SHP77 (cell line): ENCODE results near the gene GTF2H4.

Experiments
- DNase-seq, 2 experiments: peaks; one replicate each; lab custom pipeline; 2025; lab: John Stamatoyannopoulos, UW

GTF2H4 gene

DNA sequence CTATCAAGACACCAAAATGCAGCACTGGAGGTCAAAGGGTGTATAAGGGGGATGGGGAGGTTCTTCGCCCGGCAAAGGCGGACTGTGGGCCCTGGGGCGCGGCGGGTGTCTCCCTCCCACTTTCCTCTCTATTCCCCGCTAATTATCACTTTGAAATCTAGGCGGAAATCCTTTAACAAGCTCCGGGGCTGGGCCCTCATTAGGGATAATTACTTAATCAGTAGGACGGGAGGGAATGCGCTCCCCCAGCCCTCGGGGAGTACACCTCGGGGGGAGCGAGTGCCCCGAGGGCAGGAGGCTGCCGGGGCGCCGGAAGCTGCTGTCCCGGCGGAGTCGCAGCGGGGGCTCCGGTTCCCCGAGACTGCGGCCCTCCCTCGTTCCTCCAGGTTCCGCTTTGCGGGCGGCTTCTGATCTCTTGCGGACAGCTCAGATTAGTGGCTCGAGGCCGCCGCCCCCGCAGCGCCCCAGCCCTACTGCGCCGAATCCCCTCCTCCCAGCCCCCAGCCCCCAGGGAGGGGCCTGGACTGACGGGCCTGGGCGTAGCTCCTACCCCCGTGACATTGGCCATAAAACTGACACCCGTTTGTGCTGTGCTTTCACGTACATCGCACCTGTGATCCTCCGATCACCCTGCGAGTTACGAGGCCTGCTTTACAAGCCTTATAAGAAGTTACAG is 47.5 kb downstream of the GTF2H4 start:
- DNase-seq = no peak

- no peak for DNase-seq
Observed at GRCh38 chr6:30957716-30958115, 49.7 kb downstream of the GTF2H4 start.

DNA sequence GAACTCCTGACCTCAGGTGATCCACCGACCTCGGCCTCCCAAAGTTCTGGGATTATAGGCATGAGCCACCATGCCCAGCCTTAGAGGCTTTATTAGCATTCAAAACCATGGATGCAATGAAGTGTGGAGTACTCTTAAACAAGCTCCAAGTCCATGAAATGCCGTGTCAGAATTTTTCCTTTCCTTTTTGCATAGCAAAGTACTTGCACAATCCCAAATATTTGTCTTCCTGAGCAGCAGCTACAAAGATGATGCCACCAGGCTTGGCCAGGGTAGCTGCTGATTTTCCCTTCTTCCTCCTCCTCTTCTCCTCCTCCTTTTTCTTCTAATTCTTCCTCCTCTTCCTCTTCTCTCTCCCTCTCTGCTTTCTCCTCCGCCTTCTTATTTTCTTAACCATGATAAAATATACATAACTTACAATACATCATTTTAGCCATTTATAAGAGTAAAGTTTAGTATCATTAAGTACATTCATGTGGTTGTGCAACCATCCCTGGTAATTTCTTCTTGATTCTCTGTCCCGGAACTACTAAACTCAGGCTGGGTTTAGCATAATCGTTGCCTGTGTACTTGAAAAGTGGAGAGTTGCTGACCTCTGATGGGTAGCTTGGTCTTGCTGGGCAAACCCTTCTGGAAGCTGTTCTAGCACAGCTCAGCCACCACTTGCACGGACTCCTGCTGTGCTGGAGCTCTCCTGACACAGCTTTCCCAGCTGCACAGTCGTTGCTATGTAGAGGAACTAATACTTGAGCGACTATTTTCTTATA is 53.1 kb downstream of the GTF2H4 start:
- DNase-seq = no peak

GRCh38 chr6:30962716-30963115 is 54.7 kb downstream of the GTF2H4 start:
- no peak for DNase-seq

DNA sequence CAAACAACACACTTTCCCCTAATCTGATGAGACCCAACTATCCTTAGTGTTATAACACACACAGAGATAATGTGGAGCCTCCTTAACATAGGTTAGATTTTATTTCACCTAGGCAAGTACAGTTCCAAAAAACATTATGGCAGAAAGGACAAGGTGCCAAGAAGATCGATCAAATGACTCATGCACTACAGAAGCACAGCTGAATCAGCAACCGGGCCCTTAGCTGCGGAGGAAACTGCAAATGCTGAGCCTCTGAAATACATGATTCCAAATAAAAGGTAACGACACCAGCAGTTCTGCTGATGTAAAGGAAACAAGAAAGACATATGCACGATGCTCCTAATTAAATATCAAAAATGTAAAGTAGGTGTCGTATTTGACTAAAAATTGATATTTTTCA is 55.6 kb downstream of the GTF2H4 start:
- no peak for DNase-seq
